Measurements from ENCODE around the gene PHLPP1. TPM values are rescaled to one million over a fixed set of nuclear protein-coding genes. Genes with fewer than 3 reads are reported as not detected.

PHLPP1 gene
- total and polyA plus RNA-seq, 2 of the 13 experiments (the other 11 are each of a cell fraction or from before 2014, with no cell fraction given), result 9.8 to 18.5 TPM

DNA sequence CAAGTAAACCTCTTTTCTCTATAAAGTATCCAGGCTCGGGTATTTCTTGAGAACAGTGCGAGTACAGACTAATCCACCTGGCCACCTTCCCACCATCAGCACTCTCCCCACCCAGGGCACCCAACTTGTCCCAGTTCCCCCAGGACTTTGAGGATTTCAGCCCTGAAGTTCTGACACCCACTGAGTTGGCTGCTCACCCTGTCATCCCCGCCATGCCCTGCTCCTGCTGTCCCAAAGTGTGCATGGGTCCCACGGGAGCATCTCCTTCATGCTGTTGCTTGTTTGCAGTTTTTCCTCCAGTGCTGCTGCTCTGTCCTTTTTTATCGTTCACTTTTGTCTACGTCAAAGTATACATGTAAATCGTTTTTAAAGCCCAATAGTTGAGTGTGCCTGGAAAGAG is 273.9 kb downstream of the PHLPP1 start:
- Histone ChIP-seq H3K27ac (ENCODE audit: extremely low read length, insufficient read depth, low read length) (no peak overlapping the region), H2AFZ (ENCODE audit: low read length) (no peak overlapping the region), H3K27me3 (ENCODE audit: control insufficient read depth in 1 of 2, insufficient read depth in 2 of 2, low read length in 2 of 2) (peaks cover 0 to 16% of the 10 kb centered on the region in 2 experiments; a peak in 4 of 5 replicates), H3K9me3 (ENCODE audit: low read length) (no peaks in the 10 kb centered on the region), H3K9ac (ENCODE audit: insufficient read depth, low read depth, low read length) (no peak overlapping the region), H3K79me2 (ENCODE audit: insufficient read depth, low read length) (no peaks in the 10 kb centered on the region), H3K4me3 (replicated peaks in 1 of 3; ENCODE audit: insufficient read depth in 1 of 3, low read depth in 2 of 3, low read length in 3 of 3) (no peak overlapping the region), H3K4me1 (ENCODE audit: insufficient read depth, low read length) (peaks cover 19% of the 10 kb centered on the region), H3K36me3 (replicated peaks in 1 of 2; ENCODE audit: control insufficient read depth in 1 of 2, insufficient read depth in 2 of 2, low read length in 2 of 2) (no peaks in the 10 kb centered on the region), H3K4me2 (ENCODE audit: low read depth, low read length) (no peak overlapping the region), H4K20me1 (ENCODE audit: insufficient read depth, low read length) (no peaks in the 10 kb centered on the region)
- DNase-seq (ENCODE audit: low spot score), result no peak
- no peak for FAIRE-seq
- in situ Hi-C loops (cut with HindIII; ENCODE audit: extremely low pct_ligation_motif_present, low pct_unique_long_range_greater_than_20kb), result loop anchor here (10.0 to 25.0 kb wide), 2 partner anchors 274 to 377 kb away; partner anchors contain the start of gene PHLPP1
- POLR2A ChIA-PET, result no interaction called here
- intact Hi-C loops (cut with micrococcal nuclease; ENCODE audit: unreplicated experiment), result no loop called here
- no peak for ATAC-seq
- 54% methylated on average over 7 of the region's 7 CpGs for WGBS (ENCODE audit: low lambda C conversion rate)
- no TSS peak for BruUV-seq (replicated peaks)
- TF ChIP-seq THYN1 (CRISPR knock-in tag; IDR thresholded peaks at IDR 0.05; ENCODE audit: borderline replicate concordance, low read depth), result no peak
- TF ChIP-seq, protein P1, sequence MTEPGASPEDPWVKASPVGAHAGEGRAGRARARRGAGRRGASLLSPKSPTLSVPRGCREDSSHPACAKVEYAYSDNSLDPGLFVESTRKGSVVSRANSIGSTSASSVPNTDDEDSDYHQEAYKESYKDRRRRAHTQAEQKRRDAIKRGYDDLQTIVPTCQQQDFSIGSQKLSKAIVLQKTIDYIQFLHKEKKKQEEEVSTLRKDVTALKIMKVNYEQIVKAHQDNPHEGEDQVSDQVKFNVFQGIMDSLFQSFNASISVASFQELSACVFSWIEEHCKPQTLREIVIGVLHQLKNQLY (CRISPR knock-in tag; IDR thresholded peaks at IDR 0.05), result no peak
- TF ChIP-seq HNF4A (CRISPR knock-in tag; IDR thresholded peaks at IDR 0.05), result no peak
- TF ChIP-seq ZNF292 (CRISPR knock-in tag; IDR thresholded peaks at IDR 0.05; ENCODE audit: borderline replicate concordance, low read depth), result no peak
- no peak for TF ChIP-seq ADNP (CRISPR knock-in tag; IDR thresholded peaks at IDR 0.05)
- no peak for TF ChIP-seq SNRNP70 (IDR thresholded peaks at IDR 0.05; ENCODE audit: low read depth, low read length)
- no peak for TF ChIP-seq ZNF331 (CRISPR knock-in tag; IDR thresholded peaks at IDR 0.05)
- TF ChIP-seq, protein P2, sequence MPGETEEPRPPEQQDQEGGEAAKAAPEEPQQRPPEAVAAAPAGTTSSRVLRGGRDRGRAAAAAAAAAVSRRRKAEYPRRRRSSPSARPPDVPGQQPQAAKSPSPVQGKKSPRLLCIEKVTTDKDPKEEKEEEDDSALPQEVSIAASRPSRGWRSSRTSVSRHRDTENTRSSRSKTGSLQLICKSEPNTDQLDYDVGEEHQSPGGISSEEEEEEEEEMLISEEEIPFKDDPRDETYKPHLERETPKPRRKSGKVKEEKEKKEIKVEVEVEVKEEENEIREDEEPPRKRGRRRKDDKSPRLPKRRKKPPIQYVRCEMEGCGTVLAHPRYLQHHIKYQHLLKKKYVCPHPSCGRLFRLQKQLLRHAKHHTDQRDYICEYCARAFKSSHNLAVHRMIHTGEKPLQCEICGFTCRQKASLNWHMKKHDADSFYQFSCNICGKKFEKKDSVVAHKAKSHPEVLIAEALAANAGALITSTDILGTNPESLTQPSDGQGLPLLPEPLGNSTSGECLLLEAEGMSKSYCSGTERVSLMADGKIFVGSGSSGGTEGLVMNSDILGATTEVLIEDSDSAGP (CRISPR knock-in tag; IDR thresholded peaks at IDR 0.05; ENCODE audit: borderline replicate concordance), result no peak
- TF ChIP-seq, protein P3, sequence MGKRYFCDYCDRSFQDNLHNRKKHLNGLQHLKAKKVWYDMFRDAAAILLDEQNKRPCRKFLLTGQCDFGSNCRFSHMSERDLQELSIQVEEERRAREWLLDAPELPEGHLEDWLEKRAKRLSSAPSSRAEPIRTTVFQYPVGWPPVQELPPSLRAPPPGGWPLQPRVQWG (CRISPR knock-in tag; IDR thresholded peaks at IDR 0.05; ENCODE audit: borderline replicate concordance, low read depth), result no peak
- no peak for TF ChIP-seq HNRNPK (IDR thresholded peaks at IDR 0.05; ENCODE audit: low read depth, low read length, poor library complexity, severe bottlenecking)
- TF ChIP-seq ATM (IDR thresholded peaks at IDR 0.05; ENCODE audit: borderline replicate concordance), result no peak
- TF ChIP-seq STAT5B (CRISPR knock-in tag; IDR thresholded peaks at IDR 0.05), result no peak
- TF ChIP-seq, protein P4, sequence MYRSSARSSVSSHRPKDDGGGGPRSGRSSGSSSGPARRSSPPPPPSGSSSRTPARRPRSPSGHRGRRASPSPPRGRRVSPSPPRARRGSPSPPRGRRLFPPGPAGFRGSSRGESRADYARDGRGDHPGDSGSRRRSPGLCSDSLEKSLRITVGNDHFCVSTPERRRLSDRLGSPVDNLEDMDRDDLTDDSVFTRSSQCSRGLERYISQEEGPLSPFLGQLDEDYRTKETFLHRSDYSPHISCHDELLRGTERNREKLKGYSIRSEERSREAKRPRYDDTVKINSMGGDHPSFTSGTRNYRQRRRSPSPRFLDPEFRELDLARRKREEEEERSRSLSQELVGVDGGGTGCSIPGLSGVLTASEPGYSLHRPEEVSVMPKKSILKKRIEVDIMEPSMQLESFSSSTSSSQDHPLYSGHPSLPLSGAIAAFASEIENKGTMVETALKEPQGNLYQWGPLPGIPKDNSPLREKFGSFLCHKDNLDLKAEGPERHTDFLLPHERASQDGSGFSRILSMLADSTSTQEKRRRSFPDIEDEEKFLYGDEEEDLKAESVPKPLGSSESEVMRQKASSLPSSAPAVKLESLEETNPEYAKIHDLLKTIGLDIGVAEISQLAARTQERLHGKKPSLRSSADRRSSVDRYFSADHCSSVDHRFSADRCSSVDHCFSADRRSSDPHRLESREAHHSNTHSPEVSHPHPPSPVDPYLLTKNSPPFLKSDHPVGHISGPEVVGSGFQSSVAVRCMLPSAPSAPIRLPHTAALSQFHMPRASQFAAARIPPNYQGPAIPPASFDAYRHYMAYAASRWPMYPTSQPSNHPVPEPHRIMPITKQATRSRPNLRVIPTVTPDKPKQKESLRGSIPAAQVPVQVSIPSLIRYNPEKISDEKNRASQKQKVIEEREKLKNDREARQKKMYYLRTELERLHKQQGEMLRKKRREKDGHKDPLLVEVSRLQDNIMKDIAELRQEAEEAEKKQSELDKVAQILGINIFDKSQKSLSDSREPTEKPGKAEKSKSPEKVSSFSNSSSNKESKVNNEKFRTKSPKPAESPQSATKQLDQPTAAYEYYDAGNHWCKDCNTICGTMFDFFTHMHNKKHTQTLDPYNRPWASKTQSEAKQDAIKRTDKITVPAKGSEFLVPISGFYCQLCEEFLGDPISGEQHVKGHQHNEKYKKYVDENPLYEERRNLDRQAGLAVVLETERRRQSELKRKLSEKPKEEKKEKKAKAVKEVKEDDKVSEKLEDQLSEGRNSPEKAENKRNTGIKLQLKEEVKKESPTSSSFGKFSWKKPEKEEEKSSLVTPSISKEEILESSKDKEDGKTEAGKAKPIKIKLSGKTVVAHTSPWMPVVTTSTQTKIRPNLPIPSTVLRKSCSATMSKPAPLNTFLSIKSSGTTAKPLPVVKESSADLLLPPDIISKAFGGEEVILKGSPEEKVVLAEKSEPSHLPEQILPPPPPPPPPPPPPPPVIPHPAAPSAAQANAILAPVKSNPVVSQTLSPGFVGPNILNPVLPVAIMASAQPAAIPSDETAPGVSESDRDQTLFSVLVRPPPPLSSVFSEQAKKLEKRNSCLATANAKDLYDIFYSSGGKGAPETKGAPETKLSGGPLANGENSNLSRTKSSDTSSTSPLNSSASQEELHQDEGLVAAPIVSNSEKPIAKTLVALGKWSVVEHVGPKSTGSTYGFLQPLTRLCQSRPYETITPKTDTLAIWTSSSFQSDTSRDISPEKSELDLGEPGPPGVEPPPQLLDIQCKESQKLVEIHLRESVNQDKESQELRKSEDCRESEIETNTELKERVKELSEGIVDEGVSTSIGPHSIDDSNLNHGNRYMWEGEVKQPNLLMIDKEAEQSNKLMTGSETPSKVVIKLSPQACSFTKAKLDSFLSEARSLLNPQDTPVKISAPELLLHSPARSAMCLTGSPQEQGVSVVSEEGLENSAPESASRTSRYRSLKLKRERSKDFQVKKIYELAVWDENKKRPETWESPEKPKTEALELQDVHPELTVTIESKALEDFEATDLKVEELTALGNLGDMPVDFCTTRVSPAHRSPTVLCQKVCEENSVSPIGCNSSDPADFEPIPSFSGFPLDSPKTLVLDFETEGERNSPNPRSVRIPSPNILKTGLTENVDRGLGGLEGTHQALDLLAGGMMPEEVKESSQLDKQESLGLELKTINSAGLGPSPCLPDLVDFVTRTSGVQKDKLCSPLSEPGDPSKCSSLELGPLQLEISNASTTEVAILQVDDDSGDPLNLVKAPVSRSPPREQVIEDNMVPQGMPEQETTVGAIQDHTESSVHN (CRISPR knock-in tag; IDR thresholded peaks at IDR 0.05), result no peak
- TF ChIP-seq JUND (CRISPR knock-in tag; IDR thresholded peaks at IDR 0.05), result no peak
- CTCF ChIA-PET (ENCODE audit: low intra/inter-chr PET ratio, low total read pairs), result no interaction called here
